Lower leg skin (tissue), 4 donors: ENCODE data around the gene AKAP5. TPM values are rescaled to one million over a fixed set of nuclear protein-coding genes. Genes with fewer than 3 reads are reported as not detected.

ENCODE experiments used
- DNase-seq, 2 donors: peaks; one replicate each; pipeline ENCODE4 v3.0.0-alpha.2; 2019; ENCODE audit warnings: low spot score in 2 of 2
- H3K4me3 ChIP-seq: fragments of 200-600 bp; sonication (generic); 2 replicates; pipeline ENCODE4 v1.5.1; 2017; ENCODE audit warnings: mild to moderate bottlenecking, low read depth; ENCODE audit not compliant: poor library complexity, severe bottlenecking
- POLR2A ChIP-seq, 2 donors: fragments of 450-650 bp; IDR thresholded peaks; one replicate each; pipeline ENCODE4 v1.6.1; 2016 to 2017; ENCODE audit warnings: antibody characterized with exemption in 2 of 2, mild to moderate bottlenecking in 1 of 2, moderate library complexity in 1 of 2
- WGBS, 2 donors: methylation state at CpG; one replicate each; pipeline ENCODE4 v1.1.5; 2018; 5-methylcytosine and 5-hydroxymethylcytosine counted together
- intact Hi-C: fragments of 100-400 bp; cut with DNase I; formaldehyde crosslinking; loops from one replicate; pipeline ENCODE4 v1.15.0; 2023; ENCODE audit warnings: low total_unique reads
- total RNA-seq, 4 donors: library from RNA; depleted of rRNA; stranded (reverse); fragments of >200 nt; gene quantifications; one replicate each; pipeline ENCODE4 v1.1.0, GENCODE V29; 2016
- TF ChIP-seq, protein P1 (sequence below), 3 donors: fragments of 450-650 bp; IDR thresholded peaks; one replicate each; pipeline ENCODE4 v1.5.1; 2016; ENCODE audit warnings: antibody characterized with exemption in 3 of 3, mild to moderate bottlenecking in 3 of 3, moderate library complexity in 2 of 3

Gene AKAP5
- total RNA-seq, 4 donors from 2014 or later = 0.17 to 0.29 (median 0.21) TPM; not detected in 1

DNA sequence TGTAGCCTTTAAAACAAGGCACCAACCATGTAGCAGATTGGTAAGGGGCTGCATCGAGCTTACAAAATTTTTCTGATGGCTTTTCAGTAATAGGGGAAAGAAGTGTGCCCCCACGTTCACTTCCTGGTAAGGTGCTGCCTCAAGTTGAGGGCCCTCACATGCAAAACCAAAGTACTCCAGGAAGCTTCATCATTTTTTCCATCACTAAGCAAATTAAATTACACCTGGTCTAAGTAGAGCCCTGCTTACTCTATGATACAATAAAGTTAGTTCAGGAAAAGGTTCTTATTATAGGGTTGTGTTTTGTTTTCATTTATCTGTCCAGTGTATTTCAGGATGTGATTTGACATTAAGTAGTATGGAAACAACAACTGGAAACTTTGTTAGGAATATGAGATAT lies 15.0 kb upstream of the AKAP5 start:
- TF ChIP-seq, protein P1, sequence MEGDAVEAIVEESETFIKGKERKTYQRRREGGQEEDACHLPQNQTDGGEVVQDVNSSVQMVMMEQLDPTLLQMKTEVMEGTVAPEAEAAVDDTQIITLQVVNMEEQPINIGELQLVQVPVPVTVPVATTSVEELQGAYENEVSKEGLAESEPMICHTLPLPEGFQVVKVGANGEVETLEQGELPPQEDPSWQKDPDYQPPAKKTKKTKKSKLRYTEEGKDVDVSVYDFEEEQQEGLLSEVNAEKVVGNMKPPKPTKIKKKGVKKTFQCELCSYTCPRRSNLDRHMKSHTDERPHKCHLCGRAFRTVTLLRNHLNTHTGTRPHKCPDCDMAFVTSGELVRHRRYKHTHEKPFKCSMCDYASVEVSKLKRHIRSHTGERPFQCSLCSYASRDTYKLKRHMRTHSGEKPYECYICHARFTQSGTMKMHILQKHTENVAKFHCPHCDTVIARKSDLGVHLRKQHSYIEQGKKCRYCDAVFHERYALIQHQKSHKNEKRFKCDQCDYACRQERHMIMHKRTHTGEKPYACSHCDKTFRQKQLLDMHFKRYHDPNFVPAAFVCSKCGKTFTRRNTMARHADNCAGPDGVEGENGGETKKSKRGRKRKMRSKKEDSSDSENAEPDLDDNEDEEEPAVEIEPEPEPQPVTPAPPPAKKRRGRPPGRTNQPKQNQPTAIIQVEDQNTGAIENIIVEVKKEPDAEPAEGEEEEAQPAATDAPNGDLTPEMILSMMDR (IDR thresholded peaks at IDR 0.05) = no peak
- no peak for TF ChIP-seq POLR2A (IDR thresholded peaks at IDR 0.05)
- 84 to 90% methylated on average over 2 of the region's 2 CpGs for WGBS, 2 donors
- intact Hi-C loops = loop anchor here (10.0 kb wide), 1 partner anchor 335 kb away; no protein-coding TSS in a partner anchor
- H3K4me3 ChIP-seq = no peak overlapping the region
- DNase-seq = no peak

DNA sequence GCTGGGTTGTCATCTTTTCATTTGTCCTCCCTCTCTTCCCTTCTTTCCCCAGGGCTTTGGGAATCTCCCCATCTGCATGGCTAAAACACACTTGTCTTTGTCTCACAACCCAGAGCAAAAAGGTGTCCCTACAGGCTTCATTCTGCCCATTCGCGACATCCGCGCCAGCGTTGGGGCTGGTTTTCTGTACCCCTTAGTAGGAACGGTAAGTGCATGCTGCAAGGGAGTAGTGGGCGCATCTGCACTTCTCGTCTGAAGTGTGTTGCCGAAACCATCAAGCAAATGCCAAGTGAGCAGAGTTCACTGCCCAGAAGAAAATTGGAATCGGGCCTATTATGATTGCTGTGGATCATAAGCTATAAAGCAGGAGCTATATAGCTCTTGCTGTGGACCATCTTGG lies 10.6 kb upstream of the AKAP5 start:
- WGBS, 2 donors = 90 to 98% methylated on average over 10 of the region's 10 CpGs
- no peak for DNase-seq

DNA sequence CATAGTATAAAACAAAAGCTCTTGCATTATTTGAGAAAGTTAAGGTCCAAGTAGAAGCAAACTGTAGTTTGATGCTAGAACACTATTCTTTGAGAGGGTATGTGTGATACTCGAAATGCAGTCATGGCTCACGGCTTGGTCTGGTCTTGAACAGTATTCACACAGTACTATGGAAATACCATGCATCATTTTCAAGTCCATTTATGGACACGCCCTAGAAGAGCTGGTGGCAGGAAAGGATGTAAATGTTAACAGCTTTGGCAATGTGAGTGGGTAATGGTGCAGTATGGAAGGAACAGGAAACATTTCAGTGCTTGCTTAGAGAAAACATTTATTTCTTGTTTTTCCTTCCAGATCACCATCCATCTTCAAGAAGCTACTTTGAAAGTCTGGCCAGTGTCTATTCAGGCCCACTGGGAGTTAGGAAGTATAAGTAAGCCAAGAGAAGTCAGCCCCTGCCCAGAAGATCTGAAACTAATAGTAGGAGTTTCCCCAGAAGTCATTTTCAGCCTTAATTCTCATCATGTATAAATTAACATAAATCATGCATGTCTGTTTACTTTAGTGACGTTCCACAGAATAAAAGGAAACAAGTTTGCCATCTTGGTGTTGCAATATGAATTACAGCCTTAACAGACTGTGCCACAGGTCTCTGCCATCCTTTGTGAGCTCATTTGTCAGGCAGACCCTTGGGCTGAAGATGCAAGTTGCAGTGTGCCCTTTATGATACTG lies 5.7 kb upstream of the AKAP5 start:
- no peak for DNase-seq
- intact Hi-C loops = loop anchor here (10.0 kb wide), 1 partner anchor 325 kb away; no protein-coding TSS in a partner anchor
- WGBS, 2 donors = 77 to 80% methylated on average over 4 of the region's 4 CpGs
- no peak overlapping the region for H3K4me3 ChIP-seq
- TF ChIP-seq, protein P1 (IDR thresholded peaks at IDR 0.05) = no peak
- TF ChIP-seq POLR2A (IDR thresholded peaks at IDR 0.05) = no peak

More for the DNA sequence above, 10.6 kb upstream of the AKAP5 start:
- H3K4me3 ChIP-seq = no peak overlapping the region
- TF ChIP-seq POLR2A (IDR thresholded peaks at IDR 0.05) = no peak
- TF ChIP-seq, protein P1 (IDR thresholded peaks at IDR 0.05) = no peak
- intact Hi-C loops = loop anchor here (10.0 kb wide), 1 partner anchor 330 kb away; no protein-coding TSS in a partner anchor

DNA sequence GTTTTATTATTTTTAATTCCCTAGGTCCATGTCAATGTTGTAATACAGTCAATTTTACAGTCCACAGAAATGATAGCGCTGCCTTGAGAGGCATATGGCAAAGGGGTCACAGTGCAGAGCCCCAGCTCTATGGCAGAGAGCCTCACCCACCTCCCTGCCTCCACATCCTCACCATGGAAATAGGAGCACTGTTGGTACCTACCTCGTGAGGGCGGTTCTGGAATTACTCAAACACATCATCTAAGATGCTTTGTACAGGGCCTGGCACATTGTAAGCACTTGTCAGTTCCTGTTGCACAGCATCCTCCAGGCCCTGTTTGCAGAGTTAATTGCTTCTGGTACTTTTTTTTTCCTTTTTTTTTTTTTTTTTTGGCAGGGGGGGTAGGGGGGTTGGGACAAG lies 4.1 kb upstream of the AKAP5 start:
- 87 to 91% methylated on average over 3 of the region's 3 CpGs for WGBS, 2 donors

DNA sequence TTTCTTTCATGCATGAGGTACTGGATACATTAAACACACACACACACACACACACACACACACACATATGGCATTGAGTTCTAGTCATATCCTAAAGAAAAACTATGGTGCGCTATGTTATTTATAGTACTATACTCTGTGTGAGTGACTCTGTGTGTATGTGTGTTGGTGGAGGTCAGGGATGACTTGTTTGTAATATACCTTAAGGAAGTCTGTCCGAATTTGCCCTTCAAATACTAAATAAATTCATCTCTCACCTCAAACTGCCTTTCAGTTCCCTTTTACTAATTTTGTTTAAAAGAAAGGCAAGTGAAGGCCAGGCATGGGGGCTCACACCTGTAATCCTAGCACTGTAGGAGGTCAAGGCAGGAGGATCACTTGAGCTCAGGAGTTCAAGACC lies 2.1 kb upstream of the AKAP5 start:
- H3K4me3 ChIP-seq = no peak overlapping the region
- TF ChIP-seq POLR2A (IDR thresholded peaks at IDR 0.05) = no peak
- TF ChIP-seq, protein P1 (IDR thresholded peaks at IDR 0.05) = no peak
- intact Hi-C loops = no loop called here
- 95 to 98% methylated on average over 2 of the region's 2 CpGs for WGBS, 2 donors
- no peak for DNase-seq

More for the DNA sequence above, 4.1 kb upstream of the AKAP5 start:
- TF ChIP-seq, protein P1 (IDR thresholded peaks at IDR 0.05) = no peak
- no peak for TF ChIP-seq POLR2A (IDR thresholded peaks at IDR 0.05)
- no peak for DNase-seq
- intact Hi-C loops = no loop called here
- H3K4me3 ChIP-seq = no peak overlapping the region
